Amygdala (tissue), 56 donors: ENCODE measurements around the gene GRAP.
"Not testable (repeated sequence)": the region's sequence is repeated elsewhere in the genome, so short reads cannot be mapped to it uniquely, and the experiment has no call there.

Source experiments
- DNase-seq, 56 donors: peaks; one replicate each; lab custom pipeline; 2025; lab: John Stamatoyannopoulos, UW

GRAP gene

GRCh38 chr17:19043032-19043431 lies 3.7 kb downstream of the GRAP start:
- DNase-seq: not testable (repeated sequence)

- not testable (repeated sequence) for DNase-seq
Measured at GRCh38 chr17:19042369-19042768, 4.4 kb downstream of the GRAP start.

DNA sequence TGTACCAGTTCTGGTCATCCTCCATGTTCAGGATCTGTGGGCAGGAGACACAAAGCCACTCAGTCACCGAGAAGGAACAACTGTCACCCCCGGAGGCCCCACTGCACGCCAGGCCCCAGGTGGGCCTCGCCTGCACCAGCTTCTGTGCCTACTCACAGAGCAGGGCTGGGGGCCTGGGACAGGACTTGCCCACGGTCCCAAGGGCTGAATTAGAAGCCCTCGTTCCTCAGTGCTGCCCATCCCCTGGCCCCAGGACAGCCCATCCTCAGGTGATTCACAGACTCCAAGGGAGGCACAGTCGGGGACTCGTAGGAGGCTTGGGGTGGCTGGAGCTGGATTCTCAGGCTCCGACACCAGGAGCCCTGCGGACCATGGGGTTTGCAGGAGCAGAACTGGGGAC lies 4.9 kb downstream of the GRAP start:
- not testable (repeated sequence) for DNase-seq

GRCh38 chr17:19040350-19040749 lies 6.4 kb downstream of the GRAP start:
- DNase-seq: not testable (repeated sequence)

DNA sequence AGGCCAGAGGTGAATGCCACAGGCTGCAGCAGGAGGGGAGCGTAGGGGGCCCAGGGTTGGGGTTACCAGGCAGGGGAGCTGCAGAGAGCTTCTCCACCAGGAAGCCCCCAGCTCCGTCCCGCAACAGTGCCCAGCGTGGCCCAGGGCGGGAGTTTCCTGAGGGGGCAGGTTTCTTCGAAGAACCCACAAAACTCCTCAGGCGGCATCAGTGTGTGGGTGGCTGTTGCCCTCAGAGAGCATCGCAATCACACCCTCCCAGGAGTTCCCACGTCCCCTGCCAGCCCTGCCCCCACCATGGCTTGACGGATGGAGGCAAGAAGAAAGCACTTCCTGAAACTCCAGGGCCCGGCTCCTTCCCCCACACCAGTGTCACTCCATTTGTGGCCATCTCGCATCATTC lies 8.0 kb downstream of the GRAP start:
- DNase-seq: not testable (repeated sequence)

- not testable (repeated sequence) for DNase-seq
Measured at GRCh38 chr17:19038007-19038406, 8.8 kb downstream of the GRAP start.

GRCh38 chr17:19037547-19037946 lies 9.2 kb downstream of the GRAP start:
- DNase-seq: not testable (repeated sequence)

DNA sequence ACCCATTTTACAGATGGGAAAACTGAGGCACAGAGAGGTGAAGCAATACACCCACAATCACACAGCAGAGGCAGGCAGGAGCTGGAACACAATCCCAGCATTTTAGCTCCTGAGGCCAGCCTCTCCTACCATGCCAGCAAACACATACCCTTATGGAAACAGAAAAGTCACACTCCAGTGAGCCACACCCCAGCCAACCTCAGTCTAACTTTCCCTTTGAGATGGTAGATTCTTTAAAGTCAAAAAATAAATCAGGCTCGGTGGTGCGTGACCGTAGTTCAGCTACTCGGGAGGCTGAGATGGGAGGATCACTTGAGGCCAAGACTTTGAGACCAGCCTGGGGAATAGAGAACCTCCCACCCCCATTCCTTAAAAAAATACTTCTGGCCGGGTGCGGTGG lies 10.6 kb downstream of the GRAP start:
- DNase-seq: not testable (repeated sequence)

DNA sequence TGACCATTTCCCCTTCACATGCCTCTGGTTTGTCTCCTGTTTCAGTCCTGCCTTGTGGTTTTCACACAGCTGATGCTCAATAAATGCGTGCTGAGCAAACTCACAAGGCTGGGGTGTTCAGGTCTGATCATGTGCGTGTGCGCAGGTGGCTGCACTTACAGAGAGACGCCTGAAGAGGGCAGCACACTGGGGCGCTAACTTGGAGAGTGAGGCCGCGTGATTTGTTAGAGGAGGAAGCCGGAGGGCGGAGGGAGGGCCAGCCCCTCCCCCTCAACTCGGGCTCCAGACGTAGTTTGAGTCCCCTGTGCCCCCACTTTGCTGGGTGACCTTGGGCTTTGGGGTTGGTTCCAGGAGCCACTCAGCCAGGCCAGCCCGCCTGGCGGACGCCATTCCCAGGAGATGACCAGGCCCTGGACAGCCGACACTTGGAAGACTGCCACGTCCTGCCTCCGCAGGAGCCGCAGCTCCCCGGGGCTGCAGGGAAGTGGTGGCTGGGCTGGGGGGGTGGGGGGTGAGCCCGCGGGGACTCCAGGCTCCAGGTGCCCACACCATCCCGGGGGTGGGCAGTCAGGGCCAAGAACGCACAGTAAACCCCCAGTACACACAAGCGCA lies 14.3 kb downstream of the GRAP start:
- not testable (repeated sequence) for DNase-seq

DNA sequence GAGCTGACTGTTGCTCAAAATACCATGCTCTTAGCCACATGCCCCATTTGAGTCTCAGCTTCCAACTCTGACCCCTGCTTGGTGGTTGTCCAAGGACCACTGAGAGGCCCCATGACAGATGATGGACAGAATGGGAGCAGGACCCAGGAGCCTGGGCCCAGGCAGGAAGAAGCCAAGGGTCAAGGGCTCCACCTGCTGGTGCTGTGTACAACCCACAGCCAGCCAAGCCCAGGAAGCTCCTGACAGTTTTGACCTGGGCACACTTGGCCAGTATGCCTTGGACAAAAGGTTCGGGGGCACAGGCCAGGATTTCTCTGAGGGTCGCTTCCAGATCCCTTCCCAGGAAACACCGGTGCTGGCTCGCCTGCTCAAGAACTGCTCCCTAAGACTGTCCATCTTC lies 15.0 kb downstream of the GRAP start:
- not testable (repeated sequence) for DNase-seq

GRCh38 chr17:19030771-19031449 lies 15.8 kb downstream of the GRAP start:
- DNase-seq: not testable (repeated sequence)

DNA sequence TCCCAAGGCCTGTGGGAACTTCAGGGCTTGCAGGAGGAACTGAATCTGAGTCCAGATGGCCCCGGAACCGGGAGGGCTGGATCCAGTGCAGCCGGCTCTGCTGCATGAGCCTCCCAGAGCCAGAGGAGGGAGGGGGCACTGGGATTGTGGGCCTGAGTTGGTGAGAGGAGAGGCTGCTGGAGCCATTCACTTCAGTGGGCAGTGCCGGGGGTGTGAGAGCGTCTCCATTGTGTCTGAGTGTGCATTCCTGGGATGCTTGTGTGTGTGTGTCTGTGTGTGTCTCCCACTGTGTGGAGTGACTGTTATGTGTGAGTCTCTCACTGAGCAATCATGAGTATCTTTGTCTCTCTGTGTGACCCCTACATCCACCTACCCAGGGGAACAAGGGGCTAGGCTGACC lies 17.0 kb downstream of the GRAP start:
- not testable (repeated sequence) for DNase-seq

DNA sequence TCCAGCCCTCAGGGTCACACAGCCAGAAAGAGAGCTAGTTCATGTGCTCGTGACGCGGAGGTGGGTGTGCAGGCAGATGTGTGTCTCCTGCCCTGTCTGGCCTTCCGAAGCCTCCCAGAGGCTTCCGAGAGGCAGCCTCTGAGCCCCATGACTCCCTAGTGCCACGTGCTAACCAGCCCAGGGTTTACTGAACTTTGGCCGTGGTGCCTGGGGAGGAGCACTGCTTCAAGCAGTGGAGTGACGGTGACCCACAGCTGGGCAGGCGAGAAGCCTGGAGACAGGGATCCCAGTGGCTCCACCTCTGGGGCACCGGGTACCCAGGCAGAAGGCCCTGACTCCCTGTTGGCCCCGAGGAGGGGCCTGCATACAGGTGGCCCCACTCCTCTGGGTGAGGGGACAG lies 18.1 kb downstream of the GRAP start:
- not testable (repeated sequence) for DNase-seq

DNA sequence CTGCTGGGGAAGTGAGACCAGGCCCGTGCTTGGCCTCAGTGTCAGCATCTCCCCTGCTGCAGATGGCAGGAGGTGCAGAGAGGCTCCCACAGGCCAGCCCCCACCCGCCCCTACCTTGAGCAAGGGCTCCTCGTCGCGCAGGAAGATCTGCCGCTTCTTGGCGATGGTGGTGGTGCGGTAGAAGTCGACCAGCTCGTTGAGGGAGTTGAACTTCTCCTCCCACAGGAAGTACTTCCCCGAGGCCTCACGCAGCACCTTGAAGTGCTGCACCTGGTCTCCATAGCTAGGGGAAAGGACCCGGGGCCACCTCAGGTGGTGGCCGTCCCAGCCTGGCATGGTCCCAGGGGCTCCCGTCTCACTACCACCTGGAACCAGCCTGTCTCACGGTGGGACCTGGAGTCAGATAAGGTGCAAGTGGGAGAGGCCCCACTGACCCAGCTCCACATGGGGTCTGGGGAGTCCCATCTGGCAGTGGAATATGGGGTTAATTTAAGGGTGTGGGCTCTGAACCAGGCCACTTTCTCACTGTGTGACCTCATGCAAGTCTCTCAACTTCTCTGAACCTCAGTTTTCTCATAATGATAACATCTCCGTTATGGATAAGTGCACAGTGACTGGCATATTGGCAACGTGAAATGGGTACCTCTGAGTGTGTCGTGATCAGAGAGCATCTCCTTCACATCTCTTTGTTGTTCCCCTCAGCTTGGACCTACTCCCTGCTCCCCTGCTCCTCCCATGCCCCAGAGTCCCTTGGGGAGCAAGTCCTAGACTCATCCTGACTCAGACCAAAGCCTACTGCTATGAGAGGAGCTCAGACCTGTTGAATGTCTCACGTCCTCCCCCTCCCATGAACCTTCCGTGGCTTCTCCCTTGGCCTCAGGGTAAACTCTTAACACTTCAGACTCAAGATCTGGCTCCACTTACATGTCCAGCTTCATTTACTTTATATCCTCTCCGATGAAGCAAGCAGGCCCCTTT lies 22.4 kb downstream of the GRAP start:
- DNase-seq: no peak

DNA sequence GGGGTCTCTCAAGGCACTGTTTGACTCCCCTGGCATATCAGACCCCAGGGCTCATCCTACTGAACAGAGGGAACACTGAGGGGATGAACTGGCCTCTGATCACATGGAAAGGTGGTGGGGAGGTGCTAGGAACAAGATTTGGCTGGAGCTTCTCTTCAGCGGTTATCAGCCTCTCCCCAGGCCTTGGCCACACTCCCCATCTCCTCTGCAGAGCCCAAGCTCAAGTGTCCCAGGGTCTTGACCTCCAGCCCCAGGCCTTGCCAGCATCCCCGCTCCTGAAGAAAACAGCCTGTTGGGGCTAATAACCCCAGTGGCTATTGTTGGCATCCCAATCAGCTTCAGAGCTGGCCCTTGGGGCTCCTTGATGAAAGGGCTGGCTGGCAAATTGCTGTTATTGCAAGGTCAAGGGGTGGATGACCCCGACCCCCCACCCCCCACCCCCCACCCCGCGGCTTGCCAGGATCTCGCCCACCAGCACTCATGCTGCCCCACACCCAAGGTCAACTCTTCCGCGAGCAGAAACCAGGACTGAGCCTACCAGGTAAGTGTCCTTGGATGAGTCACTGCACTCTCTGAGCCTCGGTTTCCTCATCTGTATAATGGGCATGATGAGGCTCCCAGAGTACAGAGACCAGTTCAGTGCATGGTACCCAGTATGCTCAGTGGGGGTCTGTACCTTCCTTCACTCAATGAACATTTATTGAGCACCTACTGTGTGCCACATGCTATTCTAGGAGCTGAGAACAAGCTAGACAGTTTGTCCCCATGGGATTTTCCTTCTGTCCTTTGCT lies 23.4 kb downstream of the GRAP start:
- no peak for DNase-seq

GRCh38 chr17:19022747-19023146 lies 24.0 kb downstream of the GRAP start:
- no peak for DNase-seq

DNA sequence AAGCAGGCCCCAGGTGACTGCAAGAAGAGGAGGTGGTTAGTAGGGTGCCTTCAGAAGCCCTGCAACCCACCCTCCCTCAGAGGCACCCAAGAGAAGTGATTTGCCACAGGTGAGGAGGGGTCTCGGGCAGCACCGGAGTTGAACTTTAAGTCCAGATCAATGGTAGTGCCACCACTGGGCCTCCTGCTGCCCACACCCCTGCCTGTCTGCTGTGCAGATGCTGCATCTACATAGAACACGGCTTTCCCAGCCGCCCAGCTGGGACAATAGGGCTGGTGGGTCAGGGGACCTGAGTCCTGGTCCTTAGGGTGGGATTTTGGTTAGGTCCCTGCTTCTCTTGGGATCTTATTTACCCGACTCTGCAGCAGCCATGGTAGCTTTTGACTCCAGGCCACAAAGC lies 24.6 kb downstream of the GRAP start:
- DNase-seq: no peak

DNA sequence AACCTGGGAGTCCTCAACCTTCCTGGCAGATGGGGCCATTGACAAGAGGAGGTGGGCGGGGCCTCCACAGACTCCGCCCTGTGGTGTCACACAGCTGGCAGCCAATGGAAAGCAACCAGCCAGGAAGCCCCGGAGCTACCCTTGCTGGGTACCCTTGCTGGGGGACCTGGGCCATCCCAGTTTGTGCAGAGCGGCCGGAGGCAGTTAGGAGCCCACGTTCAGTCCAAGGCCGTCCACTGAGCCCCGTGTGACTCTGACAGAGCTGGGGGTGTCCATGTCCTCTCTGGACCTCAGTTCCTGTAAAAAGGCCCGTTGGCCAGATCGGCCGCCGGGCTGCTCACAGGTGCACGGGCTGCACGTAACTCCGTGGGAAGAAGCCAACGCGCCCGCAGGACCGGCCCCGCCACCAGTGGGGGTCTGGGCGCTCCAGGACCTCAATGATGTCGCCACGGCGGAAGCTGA lies 25.1 kb downstream of the GRAP start:
- peak in 1 of 56 donors; percentile 12 for DNase-seq

DNA sequence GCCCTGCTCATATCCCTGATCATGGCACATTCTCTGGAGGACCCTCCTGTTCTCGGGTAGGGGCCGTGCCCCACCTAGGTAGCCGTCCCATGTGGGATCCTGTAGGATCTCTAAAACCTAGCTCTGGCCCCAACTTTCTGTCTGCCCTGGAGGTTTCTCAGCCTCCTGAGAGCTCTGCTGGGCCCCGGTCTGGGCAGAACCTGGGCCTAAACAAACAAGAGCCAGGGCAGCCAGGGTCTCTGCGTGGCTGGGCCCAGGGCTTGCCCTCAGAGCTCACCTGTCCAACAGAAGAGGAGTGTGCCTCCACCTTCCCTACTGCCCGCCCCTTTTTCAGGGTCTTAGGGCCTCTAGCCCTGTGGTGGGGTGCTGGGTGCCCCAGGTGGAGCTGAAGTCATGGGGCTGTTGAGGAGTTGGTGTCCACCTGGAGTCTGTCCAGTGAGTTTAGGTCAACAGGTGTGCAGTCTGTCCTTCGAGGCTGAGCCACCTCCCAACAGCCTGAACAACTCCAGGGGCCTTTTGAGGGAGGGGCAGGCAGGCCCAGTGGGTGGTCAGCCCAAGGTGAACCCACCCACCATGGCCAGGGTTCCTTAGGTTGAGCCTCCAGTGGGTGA lies 25.6 kb downstream of the GRAP start:
- not testable (repeated sequence) for DNase-seq

DNA sequence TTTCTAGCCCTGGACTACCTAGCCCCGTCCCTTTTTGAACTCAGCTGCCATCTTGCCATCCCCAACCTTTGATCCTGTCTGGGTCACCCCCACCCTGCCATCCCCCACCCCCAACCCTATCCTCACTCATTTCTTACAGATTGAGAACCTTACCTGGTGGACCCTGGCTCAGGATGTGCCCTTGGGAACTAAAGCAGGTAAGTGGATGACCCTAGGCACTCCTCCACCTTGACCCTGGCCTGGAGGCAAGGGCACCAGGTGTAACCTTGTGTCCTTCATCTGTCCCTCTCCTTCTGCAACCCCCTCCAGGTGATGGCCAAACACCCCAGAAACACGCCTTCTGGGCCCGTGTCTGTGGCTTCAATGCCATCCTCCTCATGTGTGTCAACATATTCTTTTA lies 26.7 kb downstream of the GRAP start:
- no peak for DNase-seq
